Gastroesophageal sphincter (tissue), 3 donors: Measurements from ENCODE around the gene MAN2B2.

Experiments
- POLR2A ChIP-seq, 2 donors: fragments of 450-650 bp; IDR thresholded peaks; one replicate each; pipeline ENCODE4 v1.6.1; 2017; ENCODE audit warnings: antibody characterized with exemption in 2 of 2, mild to moderate bottlenecking in 2 of 2, moderate library complexity in 1 of 2
- TF ChIP-seq, protein P1 (sequence below), 4 experiments: fragments of 200-600 bp in 2 of 4; fragments of 450-650 bp in 2 of 4; sonication (generic) in 1 of 4; IDR thresholded peaks; one replicate each; pipeline ENCODE4 v1.5.1; 2017 to 2019; ENCODE audit warnings: antibody characterized with exemption in 4 of 4, mild to moderate bottlenecking in 2 of 4, moderate library complexity in 2 of 4

DNA sequence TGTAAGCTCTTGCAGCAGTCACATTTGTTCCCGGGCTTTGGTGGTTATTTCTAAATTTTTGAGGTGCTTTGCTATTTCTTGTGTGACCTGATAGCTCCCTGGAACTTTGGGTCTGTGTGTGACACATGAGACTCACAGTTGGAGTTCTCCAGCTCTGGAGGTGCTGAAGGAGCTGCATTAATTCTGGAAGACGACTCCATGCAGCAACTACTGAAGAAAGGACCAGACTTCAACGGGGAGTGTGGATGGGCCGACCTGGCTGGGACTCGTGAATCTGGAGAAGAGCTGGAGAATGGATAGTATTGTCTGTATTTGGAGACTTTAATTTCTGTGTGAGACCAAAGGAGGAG lies 67.0 kb downstream of the MAN2B2 start:
- TF ChIP-seq, protein P1, sequence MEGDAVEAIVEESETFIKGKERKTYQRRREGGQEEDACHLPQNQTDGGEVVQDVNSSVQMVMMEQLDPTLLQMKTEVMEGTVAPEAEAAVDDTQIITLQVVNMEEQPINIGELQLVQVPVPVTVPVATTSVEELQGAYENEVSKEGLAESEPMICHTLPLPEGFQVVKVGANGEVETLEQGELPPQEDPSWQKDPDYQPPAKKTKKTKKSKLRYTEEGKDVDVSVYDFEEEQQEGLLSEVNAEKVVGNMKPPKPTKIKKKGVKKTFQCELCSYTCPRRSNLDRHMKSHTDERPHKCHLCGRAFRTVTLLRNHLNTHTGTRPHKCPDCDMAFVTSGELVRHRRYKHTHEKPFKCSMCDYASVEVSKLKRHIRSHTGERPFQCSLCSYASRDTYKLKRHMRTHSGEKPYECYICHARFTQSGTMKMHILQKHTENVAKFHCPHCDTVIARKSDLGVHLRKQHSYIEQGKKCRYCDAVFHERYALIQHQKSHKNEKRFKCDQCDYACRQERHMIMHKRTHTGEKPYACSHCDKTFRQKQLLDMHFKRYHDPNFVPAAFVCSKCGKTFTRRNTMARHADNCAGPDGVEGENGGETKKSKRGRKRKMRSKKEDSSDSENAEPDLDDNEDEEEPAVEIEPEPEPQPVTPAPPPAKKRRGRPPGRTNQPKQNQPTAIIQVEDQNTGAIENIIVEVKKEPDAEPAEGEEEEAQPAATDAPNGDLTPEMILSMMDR (IDR thresholded peaks at IDR 0.05), result no peak
- TF ChIP-seq POLR2A (IDR thresholded peaks at IDR 0.05), result no peak
